Sigmoid colon (tissue), 4 donors: ENCODE results near the gene ZSCAN12.

Source experiments
- CTCF ChIP-seq, 4 experiments: fragments of 450-650 bp in 3 of 4; fragments of 200-600 bp in 1 of 4; IDR thresholded peaks; one replicate each; pipeline ENCODE4 v1.5.1; 2016 to 2019; ENCODE audit warnings: antibody characterized with exemption in 4 of 4, mild to moderate bottlenecking in 3 of 4, moderate library complexity in 2 of 4
- POLR2A ChIP-seq, 2 donors: fragments of 450-650 bp; IDR thresholded peaks; one replicate each; pipeline ENCODE4 v1.6.1; 2016; ENCODE audit warnings: antibody characterized with exemption in 2 of 2, mild to moderate bottlenecking in 2 of 2, moderate library complexity in 2 of 2
- POLR2AphosphoS5 ChIP-seq, 4 donors: sonication (generic); formaldehyde crosslinking; IDR thresholded peaks; one replicate each; pipeline ENCODE4 v1.6.1; 2017; ENCODE audit warnings: antibody characterized with exemption in 4 of 4

- no peak for TF ChIP-seq CTCF (IDR thresholded peaks at IDR 0.05)
- TF ChIP-seq POLR2A (IDR thresholded peaks at IDR 0.05): peak in 1 of 2 donors; percentile 25
- no peak for TF ChIP-seq POLR2AphosphoS5 (IDR thresholded peaks at IDR 0.05)
These were observed 63.0 kb downstream of the ZSCAN12 start for GRCh38 chr6:28336284-28337120.
